Choroid plexus epithelial cell (primary cell): ENCODE results near the gene TOR1A.
A peak's percentile ranks its signal among the peaks of the same experiment; 100 is the strongest.

Experiments
- DNase-seq: peaks from one replicate; pipeline ENCODE4 v3.0.0-alpha.2; 2010; ENCODE audit warnings: low read depth
- H3K4me3 ChIP-seq: 2 replicates; pipeline ENCODE4 v1.5.1; 2011; ENCODE audit warnings: low read depth, mild to moderate bottlenecking, control low read depth, low read length, moderate library complexity
- CTCF ChIP-seq: conservative IDR thresholded peaks from 2 replicates; pipeline ENCODE4 v1.5.1; 2011; ENCODE audit warnings: low read depth, mild to moderate bottlenecking, control low read depth, inconsistent platforms, low read length, moderate library complexity

Gene TOR1A

GRCh38 chr9:129775448-129775798 lies 48.5 kb downstream of the TOR1A start:
- TF ChIP-seq CTCF = no peak
- DNase-seq = no peak
- no peak overlapping the region for H3K4me3 ChIP-seq

- TF ChIP-seq CTCF = no peak
- DNase-seq = no peak
- H3K4me3 ChIP-seq = no peak overlapping the region
These were observed 49.0 kb downstream of the TOR1A start for GRCh38 chr9:129774791-129775447.

GRCh38 chr9:129773262-129774048 lies 50.5 kb downstream of the TOR1A start:
- H3K4me3 ChIP-seq = no peak overlapping the region
- peak; percentile 86 for DNase-seq
- TF ChIP-seq CTCF = no peak

GRCh38 chr9:129770741-129771140 lies 53.2 kb downstream of the TOR1A start:
- no peak for DNase-seq
- TF ChIP-seq CTCF = no peak
- H3K4me3 ChIP-seq = no peak overlapping the region

GRCh38 chr9:129769669-129770068 lies 54.3 kb downstream of the TOR1A start:
- no peak for DNase-seq
- H3K4me3 ChIP-seq = no peak overlapping the region
- TF ChIP-seq CTCF = no peak

- no peak overlapping the region for H3K4me3 ChIP-seq
- DNase-seq = no peak
- no peak for TF ChIP-seq CTCF
These were observed 55.5 kb downstream of the TOR1A start for GRCh38 chr9:129768486-129768885.

- TF ChIP-seq CTCF = no peak
- no peak overlapping the region for H3K4me3 ChIP-seq
- no peak for DNase-seq
These were observed 58.1 kb downstream of the TOR1A start for GRCh38 chr9:129765764-129766317.
